HG03571 (cell line): ENCODE data around the gene PTPN11.
"Not testable (repeated sequence)": the region's sequence is repeated elsewhere in the genome, so short reads cannot be mapped to it uniquely, and the experiment has no call there.

ENCODE experiments used
- ATAC-seq: cut with Tn5 transposase; IDR thresholded peaks from one replicate; pipeline ENCODE4 v1.9.1; 2021; ENCODE audit not compliant: unreplicated experiment

Gene PTPN11

GRCh38 chr12:112513471-112513870, 94.7 kb downstream of the PTPN11 start:
- ATAC-seq: no peak

- no peak for ATAC-seq
Observed at GRCh38 chr12:112514456-112514855, 95.7 kb downstream of the PTPN11 start.

GRCh38 chr12:112514926-112515642, 96.3 kb downstream of the PTPN11 start:
- ATAC-seq: no peak

GRCh38 chr12:112515868-112516267, 97.1 kb downstream of the PTPN11 start:
- ATAC-seq: no peak

- ATAC-seq: no peak
Observed at GRCh38 chr12:112517730-112518364, 99.1 kb downstream of the PTPN11 start.

GRCh38 chr12:112518365-112518735, 99.6 kb downstream of the PTPN11 start:
- ATAC-seq: no peak

- not testable (repeated sequence) for ATAC-seq
Observed at GRCh38 chr12:112519841-112520340, 101.1 kb downstream of the PTPN11 start.

GRCh38 chr12:112523856-112524255, 105.1 kb downstream of the PTPN11 start:
- no peak for ATAC-seq

- no peak for ATAC-seq
Observed at GRCh38 chr12:112524269-112524668, 105.5 kb downstream of the PTPN11 start.

- ATAC-seq: no peak
Observed at GRCh38 chr12:112524676-112525425, 106.1 kb downstream of the PTPN11 start.

- no peak for ATAC-seq
Observed at GRCh38 chr12:112525426-112525809, 106.7 kb downstream of the PTPN11 start.

GRCh38 chr12:112527082-112527481, 108.3 kb downstream of the PTPN11 start:
- ATAC-seq: no peak

- no peak for ATAC-seq
Observed at GRCh38 chr12:112527501-112527900, 108.8 kb downstream of the PTPN11 start.

- no peak for ATAC-seq
Observed at GRCh38 chr12:112528521-112528920, 109.8 kb downstream of the PTPN11 start.

- no peak for ATAC-seq
Observed at GRCh38 chr12:112530941-112531340, 112.2 kb downstream of the PTPN11 start.

GRCh38 chr12:112532106-112532505, 113.4 kb downstream of the PTPN11 start:
- no peak for ATAC-seq

- no peak for ATAC-seq
Observed at GRCh38 chr12:112533528-112533927, 114.8 kb downstream of the PTPN11 start.

GRCh38 chr12:112535017-112535416, 116.3 kb downstream of the PTPN11 start:
- ATAC-seq: no peak

GRCh38 chr12:112535637-112536366, 117.1 kb downstream of the PTPN11 start:
- no peak for ATAC-seq

GRCh38 chr12:112536367-112536730, 117.6 kb downstream of the PTPN11 start:
- no peak for ATAC-seq

- no peak for ATAC-seq
Observed at GRCh38 chr12:112537710-112538396, 119.1 kb downstream of the PTPN11 start.
